CD4-positive, alpha-beta T cell treated with Interleukin-21 for 1 hour (primary cell): ENCODE data around the gene FBXL7.

Experiments
- DNase-seq: peaks from one replicate; pipeline ENCODE4 v3.0.0-alpha.2; 2020

Gene FBXL7

DNA sequence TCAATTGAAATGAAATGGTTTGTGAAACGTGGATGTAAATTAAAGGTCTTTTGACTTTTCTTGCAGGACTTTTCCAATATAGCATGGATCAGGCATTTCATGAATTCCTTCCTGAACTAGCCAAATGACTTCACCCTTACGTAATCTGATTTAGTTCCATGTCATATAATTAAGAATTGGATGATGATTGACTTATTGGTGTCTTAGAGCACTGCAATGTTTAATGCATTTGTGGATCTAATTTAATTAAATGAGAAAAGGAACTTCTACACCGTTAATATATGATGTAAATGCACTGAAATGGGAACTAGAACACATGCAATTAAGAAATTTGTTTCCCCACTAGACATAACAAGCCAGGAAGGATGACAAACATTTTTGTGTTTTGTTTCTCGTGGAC, 228.8 kb downstream of the FBXL7 start:
- DNase-seq: no peak

DNA sequence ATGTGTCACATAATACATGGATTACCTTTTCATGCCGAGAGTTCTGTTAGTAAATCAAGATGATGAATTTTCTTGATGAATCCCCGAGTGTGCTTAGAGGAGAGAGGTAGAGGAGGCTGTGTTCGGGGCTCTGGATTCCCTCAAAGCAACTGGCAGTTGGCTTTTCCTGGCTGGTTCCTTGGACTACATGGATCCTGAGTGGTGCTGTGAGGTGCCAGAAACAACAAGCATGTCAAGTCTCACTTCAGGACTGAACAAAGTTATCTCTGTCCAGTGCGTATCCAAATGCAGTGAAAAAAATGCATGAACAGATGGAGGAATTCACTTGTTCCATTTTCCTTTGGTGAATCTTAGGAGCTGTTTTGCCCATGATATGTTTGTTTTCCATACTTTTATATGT, 231.7 kb downstream of the FBXL7 start:
- no peak for DNase-seq

DNA sequence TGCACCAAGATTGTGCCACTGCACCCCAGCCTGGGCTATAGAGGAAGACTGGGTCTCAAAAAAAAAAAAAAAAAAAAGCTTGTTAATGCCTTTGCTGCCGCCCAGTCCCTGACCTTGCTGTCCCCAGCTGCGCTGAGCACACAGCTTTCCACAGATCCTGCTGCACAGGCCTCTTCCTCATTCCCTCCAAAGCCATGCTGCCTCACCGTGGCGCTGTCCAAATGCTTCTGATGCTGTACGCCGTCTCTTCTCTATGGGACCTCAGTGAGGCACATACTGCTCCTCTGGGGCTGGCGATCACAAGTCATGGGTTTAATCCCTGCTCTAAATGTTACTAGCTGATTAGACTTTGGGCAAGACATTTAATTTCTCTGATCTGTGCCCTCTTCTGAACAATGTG, 234.1 kb downstream of the FBXL7 start:
- DNase-seq: no peak

DNA sequence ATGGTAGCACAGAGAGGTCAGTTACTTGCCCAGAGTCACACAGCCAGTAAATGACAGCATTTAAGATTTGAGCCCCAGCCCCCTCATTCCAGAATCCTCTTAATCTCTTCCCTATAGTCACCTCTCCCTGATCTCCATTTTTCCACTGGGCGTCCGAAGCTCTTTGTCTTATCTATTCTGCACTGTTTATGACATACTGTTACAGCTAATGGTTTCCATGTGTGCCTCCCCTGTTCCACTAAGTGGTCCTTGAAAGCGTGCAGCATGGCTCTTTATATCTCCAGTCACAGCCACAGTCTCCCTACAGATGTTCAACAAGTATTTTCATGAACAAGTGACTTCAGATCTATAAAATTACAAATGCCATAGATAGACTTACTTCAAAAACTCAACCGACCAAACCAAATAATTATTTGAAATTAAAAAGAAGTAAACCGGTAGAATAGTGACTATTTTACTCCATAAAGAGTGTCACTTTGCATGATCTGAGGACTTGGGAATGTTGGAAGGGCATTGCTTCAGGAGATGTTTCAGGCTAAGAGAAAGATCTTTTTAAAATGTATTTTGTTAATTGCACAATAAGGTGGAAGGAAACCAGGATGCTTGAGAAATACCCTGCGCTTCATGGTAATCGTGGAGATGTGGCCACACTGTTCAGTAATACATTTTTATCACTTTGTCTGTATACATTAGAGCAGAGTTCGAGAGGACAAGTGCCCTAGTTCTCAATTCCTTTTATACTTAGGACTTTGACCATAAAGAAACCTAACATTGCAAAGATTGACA, 237.2 kb downstream of the FBXL7 start:
- DNase-seq: no peak

DNA sequence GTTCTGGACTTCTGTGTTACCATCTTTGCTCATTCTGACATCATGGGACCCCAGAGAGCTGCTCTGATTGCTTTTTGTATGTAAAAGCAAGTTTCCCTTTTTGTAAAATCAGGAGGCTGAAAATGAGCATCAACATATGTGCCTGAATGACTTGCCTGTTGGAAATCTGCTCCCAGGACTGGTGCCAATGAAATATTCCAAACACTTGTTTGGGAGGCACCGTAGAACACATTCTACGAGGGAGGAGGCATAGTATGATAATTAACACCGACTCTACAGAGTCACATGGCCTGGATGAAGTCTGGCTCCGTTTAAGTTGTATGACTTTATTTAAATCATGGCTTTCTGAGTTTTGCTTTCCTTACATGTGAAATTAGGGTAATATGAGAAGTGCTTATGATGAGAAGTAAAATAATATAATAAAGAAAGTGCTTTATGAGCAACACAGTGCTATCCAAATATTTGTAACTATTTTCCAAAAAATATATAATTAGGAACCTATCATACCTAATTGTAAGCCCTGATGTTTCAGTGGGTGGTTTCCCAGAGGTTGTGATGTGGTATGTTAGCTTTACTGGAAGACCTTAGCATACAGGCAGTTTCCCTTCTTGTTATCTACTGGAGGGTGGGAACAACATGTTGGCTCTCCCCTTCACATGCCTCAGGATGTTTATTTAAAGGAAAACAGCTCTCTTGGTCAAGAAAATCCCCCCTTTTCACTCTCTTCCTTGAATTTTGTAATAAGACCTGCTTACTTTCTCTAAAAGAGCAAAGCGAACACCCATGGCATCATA, 238.1 kb downstream of the FBXL7 start:
- no peak for DNase-seq

DNA sequence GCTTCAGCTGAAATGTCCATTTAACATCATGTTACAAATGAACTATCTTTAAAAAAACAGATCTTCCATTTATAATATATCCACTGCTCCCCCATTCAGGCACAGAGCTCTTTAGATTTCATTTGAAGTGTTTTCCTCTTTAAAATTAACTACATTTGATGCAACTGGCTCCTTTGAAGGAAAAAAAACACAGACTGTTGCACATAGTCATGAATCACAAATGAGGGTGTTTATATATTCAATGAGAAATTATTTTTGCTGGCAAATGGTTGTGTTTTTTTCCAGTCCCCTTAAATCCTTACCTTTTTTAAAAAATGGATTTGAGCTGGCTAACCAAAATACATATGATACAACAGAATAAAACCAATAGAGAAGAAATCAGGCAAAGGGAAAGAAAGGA, 240.4 kb downstream of the FBXL7 start:
- DNase-seq: no peak

DNA sequence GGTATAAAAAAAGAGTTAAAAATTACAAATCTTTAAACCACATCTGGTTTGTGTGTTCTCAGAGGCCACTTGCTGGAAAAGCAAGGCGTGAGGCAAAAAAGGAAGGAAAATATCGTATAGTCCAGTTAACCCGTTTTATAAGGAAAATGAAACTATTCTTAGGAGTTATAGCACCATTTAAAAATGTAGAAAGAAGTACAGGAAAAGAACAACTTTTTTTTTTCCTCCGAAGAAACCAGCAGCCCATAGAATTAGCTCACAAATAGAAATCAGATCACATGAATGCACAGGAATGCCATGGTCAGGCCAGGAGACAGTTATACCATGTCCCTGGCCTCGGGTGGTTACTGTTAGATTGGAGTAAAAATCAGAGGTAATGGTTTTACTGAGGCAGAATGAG, 241.6 kb downstream of the FBXL7 start:
- no peak for DNase-seq

DNA sequence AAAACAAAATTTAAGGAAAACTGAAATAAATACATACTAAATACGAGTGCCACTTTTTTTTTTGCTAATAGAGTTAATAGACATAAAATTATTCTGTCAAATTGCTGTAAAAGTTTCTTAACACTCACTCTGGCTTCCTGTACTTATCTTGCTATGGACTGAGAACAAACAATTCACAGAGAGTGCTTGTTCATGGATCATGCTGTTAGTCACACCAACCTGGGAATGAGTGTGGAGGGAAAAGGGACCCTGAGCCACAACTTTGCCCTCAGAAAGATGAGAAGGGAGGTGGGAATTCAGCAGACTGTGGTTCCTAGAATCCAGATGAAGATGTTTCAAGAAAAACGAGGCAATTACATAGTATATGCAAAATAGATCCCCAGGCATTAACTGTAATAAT, 246.9 kb downstream of the FBXL7 start:
- DNase-seq: no peak

DNA sequence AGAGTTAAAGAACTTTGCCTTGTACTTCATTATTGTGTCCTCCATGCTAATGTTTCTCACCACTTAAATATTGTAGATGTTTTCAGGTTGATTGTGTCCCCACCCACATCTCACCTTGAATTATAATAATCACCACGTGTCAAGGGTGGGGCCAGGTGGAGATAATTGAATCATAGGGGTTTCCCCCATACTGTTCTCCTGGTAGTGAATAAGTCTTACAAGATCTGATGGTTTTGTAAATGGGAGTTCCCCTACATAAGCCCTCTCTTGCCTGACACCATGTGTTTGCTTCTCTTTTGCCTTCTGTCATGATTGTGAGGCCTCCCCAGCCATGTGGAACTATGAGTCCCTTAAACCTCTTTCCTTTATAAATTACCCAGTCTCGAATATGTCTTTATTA, 248.3 kb downstream of the FBXL7 start:
- DNase-seq: no peak

DNA sequence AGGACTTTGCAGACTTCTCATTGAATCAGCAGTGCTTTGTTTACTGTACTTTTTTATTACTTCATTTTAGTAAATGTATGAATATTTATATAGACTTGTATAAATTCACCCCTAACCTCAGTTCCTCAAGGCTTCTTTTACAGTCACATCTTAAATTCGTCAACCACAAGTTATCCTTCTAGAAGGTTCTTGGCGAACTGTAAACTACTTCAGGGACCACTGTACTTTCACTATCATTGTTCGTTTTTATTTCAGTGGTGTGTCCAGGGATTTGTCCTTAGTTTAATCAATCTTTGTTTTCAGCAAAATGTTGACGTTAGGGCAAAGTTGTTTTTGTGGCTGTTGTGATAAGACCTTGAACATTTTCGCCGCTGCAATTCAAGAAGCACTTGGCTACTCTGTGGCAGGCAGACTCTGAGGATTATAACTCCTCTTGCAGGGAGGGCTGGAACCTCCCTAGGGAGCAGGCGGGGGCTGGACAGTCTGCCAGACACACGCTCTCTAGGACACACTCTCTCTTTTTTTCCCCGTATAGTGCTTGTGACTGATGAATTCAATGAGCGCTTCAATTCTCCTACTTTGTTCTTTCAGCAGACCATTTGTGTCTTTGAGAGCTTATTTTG, 252.8 kb downstream of the FBXL7 start:
- DNase-seq: no peak

DNA sequence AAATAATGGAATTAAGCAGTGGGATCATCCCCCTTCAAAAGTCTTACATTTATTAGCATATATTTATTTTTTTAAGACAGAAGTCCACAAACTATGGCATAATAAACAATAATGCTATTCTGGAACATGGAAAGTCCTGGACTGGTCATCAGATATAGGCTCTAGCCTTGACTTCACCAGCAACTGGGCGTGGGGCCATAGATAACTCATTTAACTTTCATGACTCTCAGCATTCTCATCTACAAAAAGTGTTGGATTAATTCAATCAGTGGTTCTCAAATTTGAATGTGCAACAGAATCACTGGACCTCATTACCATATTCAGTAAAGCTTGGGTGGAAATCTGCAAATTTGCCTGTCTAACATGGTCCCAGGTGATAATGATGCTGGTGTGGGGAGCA, 253.8 kb downstream of the FBXL7 start:
- no peak for DNase-seq

DNA sequence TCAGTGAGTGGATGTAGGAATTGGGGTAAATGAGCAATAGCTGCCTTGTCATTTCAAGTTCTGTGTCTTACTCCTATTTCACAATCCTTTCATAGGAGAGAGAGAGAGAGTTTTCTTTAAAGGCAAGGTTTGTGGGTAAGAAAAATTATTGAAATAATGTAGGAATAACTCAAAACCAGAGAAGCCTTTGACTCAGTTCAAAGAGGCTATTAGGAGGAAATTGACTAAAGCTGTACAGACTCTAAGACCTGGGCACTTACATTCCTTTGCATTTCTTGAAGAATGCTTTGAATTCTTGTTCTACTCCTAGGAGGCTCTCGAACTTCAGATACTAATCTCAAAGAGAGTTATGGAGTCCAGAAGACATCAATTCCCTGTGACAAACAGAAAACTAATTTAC, 257.1 kb downstream of the FBXL7 start:
- DNase-seq: no peak

DNA sequence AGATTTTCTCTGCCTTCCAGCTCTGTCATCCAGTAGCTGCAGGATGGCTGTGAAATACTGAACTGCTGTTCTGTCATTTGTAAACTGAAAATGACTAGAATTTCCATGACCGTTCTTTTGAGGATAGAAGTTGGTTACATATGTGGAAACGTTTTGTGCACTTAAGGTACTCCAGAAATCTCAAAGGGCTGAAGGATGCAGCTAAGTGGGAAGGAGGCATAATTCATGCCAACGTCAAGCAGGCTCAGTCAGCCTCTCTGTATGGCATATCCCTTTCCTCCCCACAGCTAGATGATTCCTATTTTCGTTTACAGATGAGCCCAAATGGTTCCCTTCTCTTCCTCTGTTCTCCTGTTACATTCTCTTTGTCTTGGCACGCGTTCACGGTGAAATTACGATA, 257.6 kb downstream of the FBXL7 start:
- no peak for DNase-seq

DNA sequence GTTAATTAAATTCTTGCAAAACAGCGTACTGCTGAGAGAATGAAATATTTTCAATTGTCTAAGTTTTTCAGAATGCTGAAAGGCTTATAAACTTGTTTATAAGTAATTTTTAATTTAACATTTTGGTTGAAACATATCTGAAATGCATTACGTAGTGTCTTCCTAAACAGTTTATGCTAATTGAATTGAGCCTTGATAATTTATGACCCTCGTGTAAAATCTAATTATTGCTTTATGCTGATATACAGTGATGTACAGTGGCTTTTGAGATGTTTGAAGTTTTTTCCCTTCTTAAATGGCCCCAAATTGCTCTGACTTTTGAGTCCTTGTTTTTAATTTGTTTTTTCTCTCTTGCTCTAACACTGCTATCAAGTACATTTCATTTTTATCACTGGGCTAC, 262.7 kb downstream of the FBXL7 start:
- DNase-seq: no peak

DNA sequence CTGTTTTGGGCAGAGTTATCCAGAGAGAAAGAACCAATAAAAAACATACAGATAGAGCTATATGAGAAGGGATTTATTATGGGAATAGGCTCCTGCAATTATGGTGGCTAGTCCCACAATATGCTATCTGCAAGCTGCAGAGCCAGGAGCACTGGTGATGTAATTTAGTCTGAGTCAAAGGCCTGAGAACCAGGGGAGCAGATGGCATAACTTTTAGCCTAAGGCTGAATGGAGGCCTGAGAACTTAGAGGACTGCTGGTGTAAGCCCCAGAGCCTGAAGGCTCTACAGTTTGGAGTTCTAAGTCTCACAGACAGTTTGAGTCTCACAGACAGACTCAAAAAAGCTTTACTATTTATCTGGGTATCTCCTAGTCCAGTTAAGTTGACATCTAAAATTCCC, 263.8 kb downstream of the FBXL7 start:
- DNase-seq: no peak

DNA sequence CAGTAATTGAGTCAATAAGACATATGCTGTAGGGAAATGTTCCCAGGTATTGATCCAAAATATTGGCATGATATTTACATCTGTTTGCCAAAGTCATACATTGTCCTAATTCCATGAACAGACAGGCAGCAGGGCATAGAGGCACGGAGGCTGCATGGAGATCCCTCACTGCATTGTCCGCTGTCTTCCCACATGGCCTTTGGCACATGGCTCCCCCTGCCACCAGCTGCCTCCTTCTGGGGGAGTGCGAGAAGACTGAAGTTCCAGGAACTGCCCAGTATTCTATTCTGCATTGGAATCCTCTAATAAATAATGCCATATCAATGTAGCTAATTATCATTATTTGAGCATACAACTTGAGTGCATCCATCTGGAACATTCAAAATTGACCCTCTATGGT, 269.0 kb downstream of the FBXL7 start:
- no peak for DNase-seq

DNA sequence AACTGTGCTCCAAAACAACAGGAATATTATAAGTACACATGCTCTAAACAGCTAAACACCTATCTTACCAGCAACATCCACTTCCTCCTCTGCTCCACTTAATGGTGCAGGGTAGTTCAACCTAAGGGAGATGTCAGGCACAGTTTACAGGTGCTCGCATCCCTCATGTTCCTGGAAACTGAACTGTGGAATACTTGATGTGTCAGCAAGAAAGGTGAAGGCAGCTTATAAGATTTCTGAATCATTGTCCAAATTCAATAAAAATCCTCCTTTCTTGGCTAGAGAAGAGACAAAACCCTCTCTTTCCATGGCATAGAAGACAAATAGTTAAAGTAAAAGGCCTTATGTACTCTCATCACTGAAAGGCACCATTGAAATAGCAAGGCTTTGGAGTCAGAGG, 272.2 kb downstream of the FBXL7 start:
- DNase-seq: no peak

DNA sequence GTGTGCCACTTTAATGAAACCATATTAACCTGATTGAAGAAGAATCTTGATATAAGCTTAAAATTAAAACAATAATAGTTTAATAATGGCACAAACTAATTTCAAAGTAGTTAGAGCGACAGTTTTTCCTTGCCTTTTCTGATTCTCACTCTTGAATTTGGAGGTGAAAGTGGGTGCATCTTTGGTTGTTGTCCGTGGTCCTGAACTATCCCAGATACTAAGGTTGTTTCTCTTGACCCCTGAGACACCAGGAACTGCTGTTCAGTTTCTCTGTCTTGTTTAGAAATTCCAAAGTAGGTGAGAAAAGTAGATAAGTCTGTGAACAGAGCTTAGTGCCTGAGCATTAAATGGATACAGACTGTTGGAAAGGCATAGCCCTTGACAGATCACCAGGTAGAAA, 274.7 kb downstream of the FBXL7 start:
- no peak for DNase-seq

DNA sequence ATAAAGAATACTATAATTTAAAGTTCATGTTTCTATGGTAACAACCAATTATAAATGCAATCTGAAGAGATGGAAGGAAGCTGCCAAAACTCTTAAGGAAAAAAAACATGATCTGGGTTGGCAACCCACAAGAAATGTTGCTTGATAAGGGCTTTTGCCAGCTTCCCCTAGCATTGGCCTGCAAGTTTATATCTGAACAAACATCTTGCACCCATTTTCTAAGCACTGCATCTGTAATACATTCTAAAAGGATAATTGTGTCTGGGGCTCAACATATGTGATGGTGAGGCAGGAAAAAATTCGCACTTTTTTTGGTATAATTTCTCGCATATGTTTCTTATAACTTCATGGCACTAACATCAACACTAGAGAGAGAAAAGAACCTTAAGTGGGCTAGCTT, 276.4 kb downstream of the FBXL7 start:
- DNase-seq: no peak

DNA sequence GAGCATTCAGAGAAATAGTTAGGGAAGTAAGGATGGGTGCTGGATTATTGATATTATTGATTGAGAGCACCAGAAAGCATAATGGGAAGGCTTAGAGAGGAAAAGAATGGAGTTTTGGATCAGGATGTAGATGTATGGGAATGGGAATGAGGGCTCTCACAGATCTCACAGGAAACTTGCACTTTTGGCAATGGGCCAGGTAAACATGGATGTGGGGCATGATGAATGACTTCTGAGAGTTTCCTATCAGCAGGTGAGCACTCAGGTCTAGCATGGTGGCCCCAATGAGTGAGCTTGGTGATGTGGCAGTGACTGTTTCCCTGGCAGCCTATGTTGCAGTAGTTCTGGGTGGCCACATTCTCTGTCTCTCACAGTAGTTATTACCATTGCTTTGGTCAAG, 283.8 kb downstream of the FBXL7 start:
- DNase-seq: no peak

DNA sequence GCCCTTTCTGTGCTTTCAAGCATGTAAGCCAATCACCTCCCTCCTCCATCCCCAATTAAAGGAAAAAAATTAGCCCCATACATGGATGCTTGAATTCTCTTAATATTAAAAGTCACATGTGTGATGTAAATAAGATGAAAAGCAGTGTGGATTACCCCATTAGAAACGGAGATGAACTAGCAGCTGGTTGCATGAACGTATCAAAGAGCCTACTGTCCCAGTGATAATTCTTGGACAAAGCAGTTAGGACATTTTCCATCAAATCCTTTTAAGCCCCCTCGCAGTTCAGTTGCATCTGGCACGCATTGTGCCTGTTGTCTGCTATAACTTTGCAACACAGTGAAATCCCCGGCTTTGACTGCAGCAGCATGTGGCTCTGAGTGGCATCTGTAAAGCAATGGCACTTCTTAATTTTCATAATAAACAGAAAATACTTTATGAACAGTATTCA, 285.6 kb downstream of the FBXL7 start:
- DNase-seq: no peak

DNA sequence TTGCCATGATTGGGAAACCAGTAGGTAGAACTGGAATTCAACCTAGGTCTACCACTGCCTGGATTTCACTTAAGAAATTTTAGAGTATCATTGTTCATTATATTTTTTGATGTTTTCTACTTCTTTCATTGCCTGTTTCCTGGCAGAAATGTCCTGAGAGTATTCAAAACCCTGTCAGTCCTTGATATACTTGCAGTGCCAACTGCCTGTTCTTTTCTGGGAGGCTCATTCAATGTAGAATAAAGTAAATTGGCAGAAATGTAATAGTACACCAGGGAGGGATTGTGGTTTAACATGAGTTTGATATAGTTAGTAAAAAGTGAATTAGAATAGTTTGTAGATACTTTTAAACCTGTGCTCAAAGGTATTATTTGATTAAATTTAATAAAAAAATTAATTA, 286.3 kb downstream of the FBXL7 start:
- DNase-seq: no peak

DNA sequence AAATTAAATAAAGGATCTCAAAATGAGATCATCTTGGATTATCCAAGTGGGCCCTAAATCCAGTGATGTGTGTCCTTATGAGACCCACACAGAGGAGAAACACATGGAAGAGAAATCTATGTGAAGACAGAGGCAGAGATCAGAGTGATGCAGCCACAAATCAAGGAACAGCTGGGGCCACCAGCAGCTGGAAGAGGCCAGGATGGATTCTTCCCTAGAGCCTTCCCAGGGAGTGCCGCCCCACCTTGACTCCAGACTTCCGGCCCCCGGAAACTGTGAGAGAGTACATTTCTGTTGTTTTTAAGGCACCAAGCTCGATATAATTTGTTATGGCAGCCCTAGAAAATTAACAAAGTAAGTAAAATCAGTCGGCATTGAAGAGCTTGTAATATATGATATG, 286.9 kb downstream of the FBXL7 start:
- DNase-seq: no peak

DNA sequence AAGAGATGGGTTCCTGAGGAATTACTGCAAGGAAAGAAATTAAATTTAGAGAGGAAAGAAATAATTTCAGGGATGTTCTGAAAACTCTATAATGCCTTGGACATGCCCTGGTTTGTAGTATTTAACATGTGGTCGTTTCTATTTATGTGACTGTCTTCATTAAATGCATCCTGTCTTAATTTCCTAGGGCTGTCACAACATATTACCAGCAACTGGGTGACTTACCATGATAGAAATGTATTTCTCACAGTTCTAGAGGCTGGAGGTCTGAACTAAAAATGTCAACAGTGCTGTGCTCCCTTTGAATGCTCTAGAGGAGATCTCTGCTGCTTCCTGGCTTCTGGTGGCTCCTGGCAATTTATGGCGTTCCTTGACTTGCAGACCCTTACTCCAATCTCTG, 287.7 kb downstream of the FBXL7 start:
- DNase-seq: no peak
